Measurements from ENCODE around the gene LRCH4. TPM values are rescaled to one million over a fixed set of nuclear protein-coding genes. Genes with fewer than 3 reads are reported as not detected.

Gene LRCH4
- total RNA-seq, 4 donors from 2014 or later: 42.0 to 82.2 (median 63.7) TPM

- intact Hi-C loops (cut with DNase I; ENCODE audit: low total_unique reads): no loop called here
- 81 to 90% methylated on average over 8 of the region's 8 CpGs for WGBS, 2 donors
- no peak for DNase-seq (ENCODE audit: low spot score in 2 of 2)
- TF ChIP-seq CTCF (IDR thresholded peaks at IDR 0.05): no peak
- no peak for TF ChIP-seq POLR2A (IDR thresholded peaks at IDR 0.05)
- H3K4me3 ChIP-seq (ENCODE audit: low read depth, poor library complexity, severe bottlenecking): no peak overlapping the region
Measured at GRCh38 chr7:100607111-100607510, 21.2 kb upstream of the LRCH4 start.

- no peak for TF ChIP-seq POLR2A (IDR thresholded peaks at IDR 0.05)
- no peak for TF ChIP-seq CTCF (IDR thresholded peaks at IDR 0.05)
- no peak overlapping the region for H3K4me3 ChIP-seq (ENCODE audit: low read depth, poor library complexity, severe bottlenecking)
- intact Hi-C loops (cut with DNase I; ENCODE audit: low total_unique reads): no loop called here
- 82 to 92% methylated on average over 4 to 12 of the region's 12 CpGs for WGBS, 2 donors
- no peak for DNase-seq (ENCODE audit: low spot score in 2 of 2)
Measured at GRCh38 chr7:100606313-100606712, 20.4 kb upstream of the LRCH4 start.

GRCh38 chr7:100604976-100605911 is 19.3 kb upstream of the LRCH4 start:
- 32 to 33% methylated on average over 45 to 57 of the region's 68 CpGs for WGBS, 2 donors
- peak overlapping the region; percentile 64 for H3K4me3 ChIP-seq (ENCODE audit: low read depth, poor library complexity, severe bottlenecking)
- intact Hi-C loops (cut with DNase I; ENCODE audit: low total_unique reads): no loop called here
- TF ChIP-seq CTCF (IDR thresholded peaks at IDR 0.05) (no peak), POLR2A (IDR thresholded peaks at IDR 0.05) (no peak)
- no peak for DNase-seq (ENCODE audit: low spot score in 2 of 2)

GRCh38 chr7:100604028-100604975 is 18.4 kb upstream of the LRCH4 start:
- H3K4me3 ChIP-seq (ENCODE audit: low read depth, poor library complexity, severe bottlenecking): peak overlapping the region; percentile 64
- intact Hi-C loops (cut with DNase I; ENCODE audit: low total_unique reads): no loop called here
- WGBS, 2 donors: 1 to 2% methylated on average over 40 to 67 of the region's 70 CpGs
- TF ChIP-seq CTCF (IDR thresholded peaks at IDR 0.05) (no peak), POLR2A (IDR thresholded peaks at IDR 0.05) (no peak)
- peak; percentile 59 to 96 for DNase-seq (ENCODE audit: low spot score in 2 of 2)

GRCh38 chr7:100603726-100604027 is 17.7 kb upstream of the LRCH4 start:
- TF ChIP-seq CTCF (IDR thresholded peaks at IDR 0.05) (no peak), POLR2A (IDR thresholded peaks at IDR 0.05) (no peak)
- intact Hi-C loops (cut with DNase I; ENCODE audit: low total_unique reads): no loop called here
- H3K4me3 ChIP-seq (ENCODE audit: low read depth, poor library complexity, severe bottlenecking): peak overlapping the region; percentile 31
- WGBS, 2 donors: 11 to 13% methylated on average over 8 to 9 of the region's 10 CpGs
- no peak for DNase-seq (ENCODE audit: low spot score in 2 of 2)

Data from lower leg skin (tissue), 4 donors.